ENCODE data around the gene OR10R2. TPM values are rescaled to one million over a fixed set of nuclear protein-coding genes. Genes with fewer than 3 reads are reported as not detected.

Gene OR10R2
- total RNA-seq, 1 donor from 2014 or later = not detected

DNA sequence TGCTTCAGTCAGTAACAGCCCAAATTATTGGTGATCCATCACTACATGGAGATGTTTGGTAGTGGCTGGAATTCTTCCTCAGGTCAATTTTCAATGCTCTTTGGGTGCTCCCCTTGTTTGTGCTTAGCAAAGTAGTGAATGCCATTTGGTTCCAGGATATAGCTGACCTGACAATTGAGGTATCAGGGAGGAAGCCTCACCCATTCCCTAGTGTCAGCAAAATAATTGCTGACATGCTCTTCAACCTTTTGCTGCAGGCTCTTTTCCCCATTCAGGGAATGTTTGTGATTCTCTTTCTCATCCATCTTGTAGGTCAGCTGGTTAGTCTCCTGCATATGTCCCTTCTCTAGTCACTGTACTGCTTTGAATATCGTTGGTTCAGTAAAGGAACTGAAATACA lies 17.5 kb upstream of the OR10R2 start:
- Mint-ChIP-seq H3K4me1 (ENCODE audit: unreplicated experiment) (no peaks in the 10 kb centered on the region), H3K9me3 (ENCODE audit: unreplicated experiment) (peaks cover 25% of the 10 kb centered on the region), H3K27me3 (ENCODE audit: unreplicated experiment) (no peaks in the 10 kb centered on the region), H3K36me3 (ENCODE audit: unreplicated experiment) (no peaks in the 10 kb centered on the region), H3K27ac (ENCODE audit: unreplicated experiment) (no peak overlapping the region), H3K4me3 (ENCODE audit: unreplicated experiment) (no peak overlapping the region)
- no peak for DNase-seq (ENCODE audit: extremely low spot score, unreplicated experiment)
- no peak for TF ChIP-seq CTCF (IDR thresholded peaks at IDR 0.05)

DNA sequence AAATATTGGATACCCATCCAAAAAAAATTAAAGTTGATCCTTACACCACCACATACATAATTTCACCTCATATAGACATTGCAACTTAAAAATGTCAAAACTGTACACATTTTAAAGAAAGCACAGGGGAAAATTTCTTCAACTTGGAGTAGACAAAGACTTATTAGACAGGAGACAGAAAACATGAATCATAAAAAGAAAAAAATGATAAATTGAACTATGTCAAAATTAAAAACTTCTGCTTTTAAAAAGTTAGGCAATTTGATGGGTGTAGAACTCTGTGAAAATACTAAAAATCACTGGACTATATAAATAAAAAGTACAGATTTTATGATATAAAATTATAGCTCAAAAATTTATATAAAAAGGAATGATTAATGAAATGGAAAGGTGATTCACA lies 14.8 kb upstream of the OR10R2 start:
- DNase-seq (ENCODE audit: extremely low spot score, unreplicated experiment) = no peak
- no peak overlapping the region for H3K4me3 Mint-ChIP-seq (ENCODE audit: unreplicated experiment)

GRCh38 chr1:158458263-158458662 lies 13.8 kb upstream of the OR10R2 start:
- DNase-seq (ENCODE audit: extremely low spot score, unreplicated experiment) = no peak
- H3K4me1 Mint-ChIP-seq (ENCODE audit: unreplicated experiment) = no peaks in the 10 kb centered on the region
- H3K27ac Mint-ChIP-seq (ENCODE audit: unreplicated experiment) = no peak overlapping the region
- peaks cover 8% of the 10 kb centered on the region for H3K9me3 Mint-ChIP-seq (ENCODE audit: unreplicated experiment)
- H3K4me3 Mint-ChIP-seq (ENCODE audit: unreplicated experiment) = no peak overlapping the region
- no peaks in the 10 kb centered on the region for H3K36me3 Mint-ChIP-seq (ENCODE audit: unreplicated experiment)
- H3K27me3 Mint-ChIP-seq (ENCODE audit: unreplicated experiment) = no peaks in the 10 kb centered on the region
- TF ChIP-seq CTCF (IDR thresholded peaks at IDR 0.05) = no peak

More for the DNA sequence above, 14.8 kb upstream of the OR10R2 start:
- peaks cover 15% of the 10 kb centered on the region for H3K9me3 Mint-ChIP-seq (ENCODE audit: unreplicated experiment)
- H3K4me1 Mint-ChIP-seq (ENCODE audit: unreplicated experiment) = no peaks in the 10 kb centered on the region
- TF ChIP-seq CTCF (IDR thresholded peaks at IDR 0.05) = no peak
- no peak overlapping the region for H3K27ac Mint-ChIP-seq (ENCODE audit: unreplicated experiment)
- no peaks in the 10 kb centered on the region for H3K27me3 Mint-ChIP-seq (ENCODE audit: unreplicated experiment)
- no peaks in the 10 kb centered on the region for H3K36me3 Mint-ChIP-seq (ENCODE audit: unreplicated experiment)

DNA sequence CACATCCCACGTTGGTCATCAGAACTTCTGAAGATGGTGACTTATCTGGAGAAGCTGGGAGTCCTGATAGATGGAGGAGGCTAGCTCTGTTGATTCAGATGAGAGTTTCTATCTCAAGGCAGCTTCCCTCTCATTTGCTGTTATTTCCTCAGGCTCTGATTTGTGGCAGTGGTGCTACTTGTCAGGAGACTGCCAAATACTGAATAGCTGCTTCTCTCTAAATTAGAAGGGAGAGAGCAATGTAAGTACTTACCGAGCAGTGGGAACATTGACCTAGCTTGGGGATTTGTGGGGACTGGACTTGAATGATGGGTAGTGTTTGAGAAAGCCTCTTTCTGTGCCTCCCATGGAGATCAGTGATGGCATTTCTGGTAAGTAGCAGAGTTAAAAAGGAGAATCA lies 10.5 kb upstream of the OR10R2 start, which contains the start of gene OR10K1:
OR10K1 (plus strand) TSS at position 301 of the 400 bp plus-strand sequence. CDS start 3,728 bp downstream, outside the sequence.
- no peak for TF ChIP-seq CTCF (IDR thresholded peaks at IDR 0.05)
- Mint-ChIP-seq H3K27me3 (ENCODE audit: unreplicated experiment) (no peaks in the 10 kb centered on the region), H3K9me3 (ENCODE audit: unreplicated experiment) (no peaks in the 10 kb centered on the region)

DNA sequence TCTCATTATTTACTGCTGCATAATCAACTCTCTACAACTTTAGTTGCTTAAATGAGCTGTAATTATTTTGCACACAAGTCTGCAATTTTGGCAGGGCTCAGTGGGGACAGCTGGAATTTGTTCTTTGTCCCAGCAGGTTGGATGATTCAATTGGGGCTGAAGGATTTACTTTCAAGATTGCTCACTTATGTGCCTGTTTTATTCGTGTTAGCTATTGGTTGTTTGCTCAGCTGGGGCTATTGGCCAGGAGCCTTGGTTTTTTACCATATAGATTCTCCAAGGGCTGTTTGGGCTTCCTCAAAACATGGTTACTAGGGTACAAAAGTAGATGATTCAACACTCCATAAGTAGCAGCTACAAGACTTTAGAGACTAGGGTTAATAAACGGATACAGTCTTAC lies 13.4 kb downstream of the OR10R2 start:
- Mint-ChIP-seq H3K27ac (ENCODE audit: unreplicated experiment) (no peak overlapping the region), H3K4me1 (ENCODE audit: unreplicated experiment) (no peaks in the 10 kb centered on the region)

More for the DNA sequence above, 10.5 kb upstream of the OR10R2 start, which contains the start of gene OR10K1:
- H3K36me3 Mint-ChIP-seq (ENCODE audit: unreplicated experiment) = no peaks in the 10 kb centered on the region
- H3K4me1 Mint-ChIP-seq (ENCODE audit: unreplicated experiment) = no peaks in the 10 kb centered on the region
- H3K27ac Mint-ChIP-seq (ENCODE audit: unreplicated experiment) = no peak within 1 kb of the TSS
- no peak within 1 kb of the TSS for H3K4me3 Mint-ChIP-seq (ENCODE audit: unreplicated experiment)
- no peak for DNase-seq (ENCODE audit: extremely low spot score, unreplicated experiment)

More for the DNA sequence above, 13.4 kb downstream of the OR10R2 start:
- TF ChIP-seq CTCF (IDR thresholded peaks at IDR 0.05) = no peak
- no peak for DNase-seq (ENCODE audit: extremely low spot score, unreplicated experiment)
- no peaks in the 10 kb centered on the region for H3K9me3 Mint-ChIP-seq (ENCODE audit: unreplicated experiment)
- H3K27me3 Mint-ChIP-seq (ENCODE audit: unreplicated experiment) = no peaks in the 10 kb centered on the region
- no peaks in the 10 kb centered on the region for H3K36me3 Mint-ChIP-seq (ENCODE audit: unreplicated experiment)
- no peak overlapping the region for H3K4me3 Mint-ChIP-seq (ENCODE audit: unreplicated experiment)
